Coronary artery (tissue), 2 donors: ENCODE data around the gene NAT16.

Source experiments
- DNase-seq: peaks from one replicate; pipeline ENCODE4 v3.0.0-alpha.2; 2017; ENCODE audit warnings: low spot score
- H3K27ac ChIP-seq, 2 donors: fragments of 200-600 bp; sonication (generic); one replicate each; pipeline ENCODE4 v1.5.1; 2016 to 2019
- H3K4me3 ChIP-seq: fragments of 200-600 bp; sonication (generic); 2 replicates; pipeline ENCODE4 v1.5.1; 2016; ENCODE audit warnings: mild to moderate bottlenecking, moderate library complexity
- CTCF ChIP-seq: fragments of 200-600 bp; sonication (generic); IDR thresholded peaks from one replicate; pipeline ENCODE4 v1.5.1; 2019; ENCODE audit warnings: antibody characterized with exemption

Gene NAT16

GRCh38 chr7:101127460-101128039 lies 52.5 kb downstream of the NAT16 start:
- Histone ChIP-seq H3K4me3 (peak overlapping the region; percentile 70), H3K27ac (peak overlapping the region; percentile 82 to 92)
- TF ChIP-seq CTCF, result no peak
- no peak for DNase-seq

- peak within 1 kb of the TSS; percentile 70 for H3K4me3 ChIP-seq
- peak; percentile 96 for DNase-seq
- no peak for TF ChIP-seq CTCF
- peak within 1 kb of the TSS; percentile 82 to 92 for H3K27ac ChIP-seq
Observed at GRCh38 chr7:101126651-101127459, 53.2 kb downstream of the NAT16 start, which contains the start of gene SERPINE1. Gene SERPINE1 (plus strand): TSS chr7:101127104. CDS start chr7:101128394, 1,290 bp downstream.

- Histone ChIP-seq H3K4me3 (peak overlapping the region; percentile 70), H3K27ac (peak overlapping the region; percentile 82 to 92)
- no peak for TF ChIP-seq CTCF
- peak; percentile 89 for DNase-seq
Observed at GRCh38 chr7:101125989-101126650, 54.0 kb downstream of the NAT16 start.

- DNase-seq, result no peak
- no peak for TF ChIP-seq CTCF
- Histone ChIP-seq H3K27ac (peak overlapping the region; percentile 82 to 92), H3K4me3 (no peak overlapping the region)
Observed at GRCh38 chr7:101124376-101125056, 55.6 kb downstream of the NAT16 start.

- TF ChIP-seq CTCF, result no peak
- no peak for DNase-seq
- Histone ChIP-seq H3K27ac (peak overlapping the region; percentile 44 to 97), H3K4me3 (no peak overlapping the region)
Observed at GRCh38 chr7:101123703-101124068, 56.4 kb downstream of the NAT16 start.

- TF ChIP-seq CTCF, result no peak
- DNase-seq, result no peak
- Histone ChIP-seq H3K4me3 (peak overlapping the region; percentile 64), H3K27ac (peak overlapping the region; percentile 93 to 97)
Observed at GRCh38 chr7:101122933-101123702, 57.0 kb downstream of the NAT16 start.
